AG04450 (cell line): Measurements from ENCODE around the gene TACC2. TPM values are rescaled to one million over a fixed set of nuclear protein-coding genes. Genes with fewer than 3 reads are reported as not detected.

ENCODE experiments used
- CTCF ChIA-PET: fragments of 300-600, 350-600 bp; formaldehyde crosslinking; extraction: SDS; loops from one replicate; lab custom pipeline; 2022; ENCODE audit warnings: antibody characterized with exemption, inconsistent platforms; lab: Charles Lee
- POLR2A ChIA-PET: fragments of 350-600 bp; formaldehyde crosslinking; extraction: SDS; loops from one replicate; lab custom pipeline; 2021; ENCODE audit warnings: antibody characterized with exemption, inconsistent platforms; lab: Yijun Ruan, JAX
- DNase-seq: peaks from one replicate; pipeline ENCODE4 v3.0.0-alpha.2; 2011; ENCODE audit warnings: low read depth, low spot score
- H3K27ac ChIP-seq: one replicate; pipeline ENCODE4 v1.5.1; 2012; ENCODE audit warnings: low read depth, low read length, control low read depth
- H3K27me3 ChIP-seq: one replicate; pipeline ENCODE4 v1.6.0; 2012; ENCODE audit warnings: low read length; ENCODE audit not compliant: control insufficient read depth, insufficient read depth
- H3K4me3 ChIP-seq: 2 replicates; pipeline ENCODE4 v1.5.1; 2011; ENCODE audit warnings: mild to moderate bottlenecking, low read depth, low read length, control low read depth
- H3K9me3 ChIP-seq: 2 replicates; pipeline ENCODE4 v1.5.1; 2012; ENCODE audit warnings: low read length; ENCODE audit not compliant: control insufficient read depth, insufficient read depth
- polyA plus RNA-seq: library from polyadenylated mRNA; depleted of rRNA; stranded (reverse); fragments of >200 nt; gene quantifications from 2 replicates; pipeline ENCODE4 v1.2.3, GENCODE V29; 2011
- TF ChIP-seq, protein P1 (sequence below): IDR thresholded peaks from 2 replicates; pipeline ENCODE4 v1.5.1; 2011; ENCODE audit warnings: low read depth, low read length, control low read depth, inconsistent platforms

TACC2 gene
- polyA plus RNA-seq, 1 experiment, result 16.8 TPM

DNA sequence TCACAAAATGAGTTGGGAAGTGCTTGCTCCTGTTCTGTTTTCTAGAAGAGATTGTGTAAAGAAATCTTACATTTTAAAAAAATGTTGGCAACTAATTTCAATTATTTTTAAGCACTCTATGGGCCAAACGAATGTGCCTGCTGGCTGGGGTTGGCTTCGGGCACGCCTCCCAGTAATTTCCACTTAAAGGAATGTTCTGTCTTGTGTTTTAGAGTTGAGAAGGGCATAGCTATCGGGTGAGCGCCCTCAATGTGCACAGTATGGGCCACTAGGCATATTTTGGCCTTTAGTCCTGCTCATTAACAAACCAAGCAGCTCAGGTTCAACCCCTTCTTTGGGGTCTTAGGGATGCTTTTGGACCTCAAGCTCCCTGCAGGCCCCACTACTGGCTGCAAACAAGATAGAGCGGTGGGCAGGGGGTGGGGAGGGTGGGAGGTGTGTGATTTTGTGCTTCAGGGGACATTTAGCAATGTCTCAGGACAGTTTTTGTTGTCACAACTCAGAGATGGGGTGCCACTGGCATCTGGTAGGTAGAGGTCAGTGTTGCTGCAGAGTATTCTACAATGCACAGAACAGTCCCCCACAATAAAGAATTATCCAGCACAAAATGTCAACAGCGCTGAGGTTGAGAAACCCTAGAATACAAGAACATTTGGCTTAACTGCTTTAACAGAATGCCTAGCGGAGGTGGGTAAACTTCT is 40.7 kb downstream of the TACC2 start:
- TF ChIP-seq, protein P1, sequence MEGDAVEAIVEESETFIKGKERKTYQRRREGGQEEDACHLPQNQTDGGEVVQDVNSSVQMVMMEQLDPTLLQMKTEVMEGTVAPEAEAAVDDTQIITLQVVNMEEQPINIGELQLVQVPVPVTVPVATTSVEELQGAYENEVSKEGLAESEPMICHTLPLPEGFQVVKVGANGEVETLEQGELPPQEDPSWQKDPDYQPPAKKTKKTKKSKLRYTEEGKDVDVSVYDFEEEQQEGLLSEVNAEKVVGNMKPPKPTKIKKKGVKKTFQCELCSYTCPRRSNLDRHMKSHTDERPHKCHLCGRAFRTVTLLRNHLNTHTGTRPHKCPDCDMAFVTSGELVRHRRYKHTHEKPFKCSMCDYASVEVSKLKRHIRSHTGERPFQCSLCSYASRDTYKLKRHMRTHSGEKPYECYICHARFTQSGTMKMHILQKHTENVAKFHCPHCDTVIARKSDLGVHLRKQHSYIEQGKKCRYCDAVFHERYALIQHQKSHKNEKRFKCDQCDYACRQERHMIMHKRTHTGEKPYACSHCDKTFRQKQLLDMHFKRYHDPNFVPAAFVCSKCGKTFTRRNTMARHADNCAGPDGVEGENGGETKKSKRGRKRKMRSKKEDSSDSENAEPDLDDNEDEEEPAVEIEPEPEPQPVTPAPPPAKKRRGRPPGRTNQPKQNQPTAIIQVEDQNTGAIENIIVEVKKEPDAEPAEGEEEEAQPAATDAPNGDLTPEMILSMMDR, result peak; percentile 20; the same call in 1 of the 2 replicates
- Histone ChIP-seq H3K9me3 (no peaks in the 10 kb centered on the region), H3K27ac (no peak overlapping the region), H3K27me3 (peaks cover 12% of the 10 kb centered on the region), H3K4me3 (no peak overlapping the region)
- POLR2A ChIA-PET, result no interaction called here
- CTCF ChIA-PET, result interaction anchor here (0.6 kb wide), 1 partner anchor 154 kb away, joined by 4 read pairs; no protein-coding TSS in a partner anchor
- no peak for DNase-seq

DNA sequence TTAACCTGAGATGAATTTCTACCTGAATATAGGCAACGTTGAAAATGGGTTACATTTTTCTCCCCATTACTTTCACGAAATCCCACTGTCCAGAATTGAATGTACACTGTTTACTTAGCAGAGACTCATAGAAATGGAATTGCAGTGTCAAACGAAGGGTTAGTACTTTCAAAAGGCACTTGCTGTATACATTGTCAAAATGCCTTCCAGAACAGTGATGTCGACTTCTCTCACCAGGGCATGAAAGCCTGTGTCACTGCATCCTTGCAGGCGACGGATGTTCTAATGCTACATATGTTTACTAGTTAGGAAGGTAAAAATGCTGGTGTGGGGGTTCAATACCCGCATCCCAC is 41.2 kb downstream of the TACC2 start:
- POLR2A ChIA-PET, result no interaction called here
- Histone ChIP-seq H3K4me3 (no peak overlapping the region), H3K27me3 (peaks cover 9% of the 10 kb centered on the region), H3K27ac (no peak overlapping the region), H3K9me3 (no peaks in the 10 kb centered on the region)
- TF ChIP-seq, protein P1, result no peak
- DNase-seq, result no peak
- CTCF ChIA-PET, result interaction anchor here (0.6 kb wide), 1 partner anchor 155 kb away, joined by 4 read pairs; no protein-coding TSS in a partner anchor

DNA sequence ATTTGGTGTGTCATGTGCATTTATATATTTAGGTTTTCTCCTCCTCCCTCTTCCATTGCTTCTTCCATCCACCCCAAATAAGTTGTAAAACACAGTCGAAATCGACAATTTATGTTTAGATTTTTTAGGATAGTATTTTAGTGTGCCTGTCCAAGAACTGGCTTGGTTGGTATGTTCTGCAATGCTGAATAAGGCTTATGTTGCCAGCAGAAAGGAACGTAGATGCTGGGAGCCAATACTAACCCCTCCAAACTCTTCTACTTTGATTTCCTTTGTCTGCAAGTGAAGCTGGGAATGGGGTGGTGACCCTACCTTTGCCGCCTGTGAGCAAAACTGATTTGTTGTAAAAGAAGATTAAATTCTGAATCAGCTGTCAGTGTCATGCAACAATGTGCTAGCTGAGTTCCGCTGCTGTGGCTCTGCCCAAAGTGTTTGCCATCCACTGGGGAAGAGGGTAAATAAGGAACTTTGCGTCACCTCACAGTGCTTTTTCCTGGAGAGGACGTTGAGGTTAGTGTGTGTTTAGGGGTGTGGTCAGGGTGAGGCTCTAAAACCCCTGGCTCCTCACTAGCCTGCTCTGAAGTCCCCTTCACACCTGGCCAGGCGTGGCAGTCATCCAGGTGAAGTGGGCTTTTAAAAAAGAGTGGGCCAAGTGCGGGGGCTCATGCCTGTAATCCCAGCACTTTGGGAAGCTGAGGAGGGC is 44.4 kb downstream of the TACC2 start:
- no peak for DNase-seq
- no peak overlapping the region for H3K27ac ChIP-seq
- TF ChIP-seq, protein P1, result no peak
- H3K4me3 ChIP-seq, result no peak overlapping the region
- peaks cover 16% of the 10 kb centered on the region for H3K27me3 ChIP-seq
- CTCF ChIA-PET, result interaction anchor here (0.7 kb wide), 1 partner anchor 37 kb away, joined by 7 read pairs; no protein-coding TSS in a partner anchor
- no peaks in the 10 kb centered on the region for H3K9me3 ChIP-seq
- POLR2A ChIA-PET, result interaction anchor here (0.5 kb wide), 1 partner anchor 17 kb away, joined by 4 read pairs; no protein-coding TSS in a partner anchor

DNA sequence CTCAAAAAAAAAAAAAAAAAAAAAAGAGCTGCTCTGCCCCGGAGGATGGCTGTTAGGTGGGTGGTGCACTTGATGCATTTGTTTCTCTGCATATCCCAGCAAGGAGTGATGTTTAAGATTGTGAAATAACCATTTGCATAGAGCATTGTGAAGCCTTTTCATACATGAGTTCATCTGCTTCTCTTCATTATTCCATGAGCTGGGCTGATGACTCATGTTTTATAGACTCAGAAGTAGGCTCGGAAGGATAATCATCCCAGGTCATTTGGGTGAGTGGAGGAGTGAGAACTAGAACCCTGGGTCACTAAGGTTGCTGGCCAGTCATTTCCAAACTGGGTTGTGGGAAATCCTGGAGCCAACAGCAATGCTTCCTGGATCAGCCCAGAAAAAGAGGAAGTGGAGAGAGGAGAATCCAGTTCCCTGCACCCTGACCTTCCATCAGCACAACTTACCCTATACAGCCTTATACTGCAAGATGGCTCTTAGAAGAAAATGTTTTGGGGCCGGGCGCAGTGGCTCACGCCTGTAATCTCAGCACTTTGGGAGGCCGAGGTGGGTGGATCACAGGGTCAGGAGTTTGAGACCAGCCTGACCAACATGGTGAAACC is 45.3 kb downstream of the TACC2 start:
- Histone ChIP-seq H3K27me3 (peaks cover 19% of the 10 kb centered on the region), H3K4me3 (no peak overlapping the region), H3K9me3 (no peaks in the 10 kb centered on the region), H3K27ac (no peak overlapping the region)
- TF ChIP-seq, protein P1, result no peak
- ChIA-PET CTCF (interaction anchor here (0.7 kb wide), 1 partner anchor 36 kb away, joined by 7 read pairs; no protein-coding TSS in a partner anchor), POLR2A (interaction anchor here (0.7 kb wide), 1 partner anchor 60 kb away, joined by 8 read pairs; no protein-coding TSS in a partner anchor)
- no peak for DNase-seq
